ENCODE results near the gene PTPRM.

- TF ChIP-seq, protein P1, sequence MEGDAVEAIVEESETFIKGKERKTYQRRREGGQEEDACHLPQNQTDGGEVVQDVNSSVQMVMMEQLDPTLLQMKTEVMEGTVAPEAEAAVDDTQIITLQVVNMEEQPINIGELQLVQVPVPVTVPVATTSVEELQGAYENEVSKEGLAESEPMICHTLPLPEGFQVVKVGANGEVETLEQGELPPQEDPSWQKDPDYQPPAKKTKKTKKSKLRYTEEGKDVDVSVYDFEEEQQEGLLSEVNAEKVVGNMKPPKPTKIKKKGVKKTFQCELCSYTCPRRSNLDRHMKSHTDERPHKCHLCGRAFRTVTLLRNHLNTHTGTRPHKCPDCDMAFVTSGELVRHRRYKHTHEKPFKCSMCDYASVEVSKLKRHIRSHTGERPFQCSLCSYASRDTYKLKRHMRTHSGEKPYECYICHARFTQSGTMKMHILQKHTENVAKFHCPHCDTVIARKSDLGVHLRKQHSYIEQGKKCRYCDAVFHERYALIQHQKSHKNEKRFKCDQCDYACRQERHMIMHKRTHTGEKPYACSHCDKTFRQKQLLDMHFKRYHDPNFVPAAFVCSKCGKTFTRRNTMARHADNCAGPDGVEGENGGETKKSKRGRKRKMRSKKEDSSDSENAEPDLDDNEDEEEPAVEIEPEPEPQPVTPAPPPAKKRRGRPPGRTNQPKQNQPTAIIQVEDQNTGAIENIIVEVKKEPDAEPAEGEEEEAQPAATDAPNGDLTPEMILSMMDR (conservative IDR thresholded peaks at IDR 0.05; ENCODE audit: low read depth, low read length): no peak
- no peak for TF ChIP-seq EZH2 (IDR thresholded peaks at IDR 0.05; ENCODE audit: low read length, unreplicated experiment)
- TF ChIP-seq EZH2phosphoT487 (IDR thresholded peaks at IDR 0.05; ENCODE audit: borderline replicate concordance, low read length): no peak
These were observed 437.7 kb downstream of the PTPRM start for GRCh38 chr18:8004792-8005191.
